GM18517 (cell line): ENCODE data around the gene RUNX3.
"Not testable (repeated sequence)": the region's sequence is repeated elsewhere in the genome, so short reads cannot be mapped to it uniquely, and the experiment has no call there.

Experiments
- ATAC-seq: cut with Tn5 transposase; IDR thresholded peaks from one replicate; pipeline ENCODE4 v1.9.1; 2021; ENCODE audit warnings: mild to moderate bottlenecking, moderate library complexity; ENCODE audit not compliant: unreplicated experiment

The RUNX3 gene

DNA sequence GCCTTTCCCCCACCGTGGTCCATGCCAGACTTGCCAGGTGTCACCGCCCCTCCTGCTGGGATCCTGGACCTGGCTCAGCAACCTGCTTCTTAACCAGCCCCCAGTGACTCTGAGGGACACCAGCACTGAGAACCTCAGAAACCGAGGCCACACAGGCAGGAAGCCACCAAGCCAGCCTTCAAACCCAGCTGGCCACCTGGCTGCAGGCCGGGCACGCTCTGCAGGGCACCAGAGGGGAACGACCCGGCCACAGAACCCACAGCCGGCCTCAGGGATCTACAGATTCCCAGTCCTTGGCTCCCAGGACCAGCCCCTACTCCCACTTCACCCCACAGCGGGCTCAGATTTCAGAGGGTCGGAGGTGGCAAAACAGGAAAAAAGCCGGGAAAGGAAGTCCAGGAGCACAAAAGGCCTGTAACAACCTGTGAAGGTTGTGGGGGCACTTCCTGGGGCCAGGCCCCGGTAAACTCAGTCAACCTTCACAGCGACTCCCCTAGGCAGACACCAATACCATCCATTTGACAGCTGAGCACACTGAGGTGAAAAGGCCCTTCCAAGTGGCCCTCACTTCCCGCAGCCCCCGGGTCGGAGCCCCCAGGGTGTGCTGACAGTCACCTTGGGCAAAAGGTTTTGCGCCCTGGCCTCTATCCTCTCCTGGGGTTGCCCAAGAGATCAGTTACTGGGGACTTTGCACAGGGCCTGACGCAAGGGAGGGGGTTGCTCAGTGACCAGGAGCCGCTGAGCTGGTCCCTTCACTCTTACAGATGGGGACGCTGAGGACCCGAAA lies 14.1 kb downstream of the RUNX3 start:
- ATAC-seq: no peak

DNA sequence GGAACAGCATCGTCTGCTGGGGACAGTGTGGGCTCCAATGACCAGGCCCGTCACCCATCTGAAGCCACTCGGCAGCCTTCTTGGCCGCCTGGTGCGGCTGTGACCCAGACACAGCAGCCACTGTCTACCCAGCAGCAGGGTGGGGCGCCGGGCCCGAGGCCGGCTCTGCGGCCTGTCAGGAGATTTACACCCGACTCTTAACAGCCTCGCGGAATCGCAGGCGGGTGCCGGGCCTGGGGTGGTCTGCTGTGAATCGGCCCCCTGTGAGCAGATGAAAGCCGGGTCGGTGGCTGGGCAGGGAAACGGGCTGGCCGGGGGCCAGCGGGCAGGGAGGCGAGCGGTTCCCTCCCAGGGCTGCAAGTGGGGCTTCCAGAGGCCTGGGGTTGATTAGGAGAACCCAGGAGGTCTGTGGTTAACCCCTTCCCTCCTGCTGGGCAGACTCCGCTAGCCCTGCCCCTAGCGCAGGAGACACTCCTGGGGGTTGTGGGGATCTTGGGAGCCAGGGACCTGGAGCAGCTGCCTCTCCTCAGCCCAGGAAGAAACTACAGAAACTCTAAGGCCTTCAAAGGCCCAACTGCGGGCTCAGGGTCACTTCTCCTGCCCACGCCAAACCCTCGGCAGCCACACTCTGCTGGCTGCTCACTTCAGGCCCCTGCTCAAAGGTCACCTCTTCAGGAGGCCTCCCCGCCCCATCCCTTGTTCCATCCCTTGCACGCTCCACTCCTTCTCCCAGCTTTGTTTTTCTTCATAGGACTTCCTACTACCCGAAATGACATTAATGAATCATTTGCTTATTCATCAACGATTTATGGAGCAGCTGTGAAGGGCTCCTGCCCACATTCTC lies 15.6 kb downstream of the RUNX3 start:
- no peak for ATAC-seq

GRCh38 chr1:24913616-24914225 lies 16.4 kb downstream of the RUNX3 start:
- ATAC-seq: no peak

GRCh38 chr1:24913274-24913604 lies 16.8 kb downstream of the RUNX3 start:
- ATAC-seq: no peak

DNA sequence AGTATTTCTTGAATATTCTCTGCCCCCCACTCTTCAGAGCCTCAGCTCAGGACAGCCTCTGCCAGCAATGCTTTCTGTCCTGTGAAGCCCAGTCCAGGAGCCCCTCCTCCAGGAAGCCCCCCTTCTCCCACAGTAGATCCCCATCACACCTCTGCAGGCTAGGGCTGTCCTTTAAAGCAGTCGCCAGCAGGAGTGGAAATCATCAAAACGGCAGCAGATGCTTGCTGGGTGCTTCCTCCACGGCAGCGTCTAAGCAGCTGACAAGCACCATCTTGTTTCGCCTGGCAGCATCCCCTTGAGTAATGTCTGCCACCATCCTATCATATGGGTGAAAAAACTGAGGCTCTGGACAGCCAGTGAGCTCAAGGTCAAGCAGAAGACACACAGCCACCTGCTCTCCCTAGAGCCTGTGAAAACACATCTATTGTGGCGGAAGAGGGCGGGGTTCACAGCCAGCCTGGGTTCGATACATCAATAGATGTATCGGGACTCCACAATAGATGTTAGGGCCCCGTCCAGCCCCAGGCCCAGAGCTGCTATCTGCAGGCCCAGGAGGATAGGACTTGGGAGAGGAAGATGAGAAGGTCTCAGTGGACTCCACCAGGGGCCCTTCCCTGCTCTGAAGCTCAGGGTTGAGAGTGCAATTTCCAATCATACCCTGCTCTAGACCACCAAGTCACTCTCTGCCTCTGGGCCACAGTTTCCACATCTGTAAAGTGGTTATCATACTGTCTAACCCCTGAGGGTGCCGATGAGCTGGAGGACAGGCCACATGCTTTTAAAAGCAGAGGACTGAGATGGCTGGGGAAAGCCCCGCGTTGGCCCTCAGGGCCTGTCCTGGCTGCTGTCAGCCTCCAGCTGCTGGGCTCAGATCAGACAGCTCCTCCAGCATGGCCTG lies 17.5 kb downstream of the RUNX3 start:
- ATAC-seq: no peak

GRCh38 chr1:24911651-24912155 lies 18.4 kb downstream of the RUNX3 start:
- ATAC-seq: no peak

DNA sequence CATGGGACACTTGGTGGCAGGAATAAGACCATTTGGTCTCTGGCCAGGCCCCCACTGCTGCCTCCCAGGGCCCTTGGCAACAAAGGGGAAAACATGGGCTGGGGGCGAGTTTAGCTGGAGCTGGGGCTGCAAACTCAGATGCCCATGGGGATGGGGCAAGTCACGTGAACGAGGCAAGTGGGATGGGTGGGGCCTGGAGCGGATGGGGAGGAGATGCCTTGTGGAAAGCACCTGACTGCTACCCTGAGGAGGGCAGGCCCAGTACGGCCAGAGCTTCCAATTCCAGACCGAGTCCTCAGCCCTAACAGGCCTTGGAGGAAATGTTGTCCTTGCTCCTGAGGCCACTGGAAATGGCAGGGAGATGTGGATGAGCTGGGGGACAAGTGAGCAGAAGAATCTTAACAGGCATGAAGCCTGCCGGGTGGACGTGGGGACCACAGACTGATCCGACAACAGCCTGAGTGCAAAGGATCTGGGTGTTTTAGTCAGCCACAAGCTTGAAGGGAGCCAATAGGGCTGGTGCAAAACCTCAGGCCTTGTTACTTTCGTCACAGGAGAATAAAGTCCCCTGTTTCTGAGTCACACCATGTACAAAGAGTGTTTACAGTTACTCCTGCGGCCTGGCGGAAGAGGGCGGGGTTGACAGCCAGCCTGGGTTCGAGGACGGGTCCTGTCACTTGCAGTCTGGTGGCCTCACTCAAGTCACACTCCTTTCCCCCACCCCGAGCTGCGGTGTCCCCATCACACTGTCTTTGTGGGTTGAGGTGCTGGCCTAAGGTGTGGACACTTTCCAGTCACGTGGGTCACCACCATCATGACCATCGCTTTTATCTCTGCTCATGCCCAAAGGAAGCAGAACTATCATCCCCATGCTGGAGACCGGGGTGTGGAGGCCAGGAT lies 19.1 kb downstream of the RUNX3 start:
- ATAC-seq: no peak

GRCh38 chr1:24910210-24910609 lies 19.9 kb downstream of the RUNX3 start:
- ATAC-seq: no peak

GRCh38 chr1:24909388-24909898 lies 20.6 kb downstream of the RUNX3 start:
- ATAC-seq: no peak

GRCh38 chr1:24908591-24909259 lies 21.4 kb downstream of the RUNX3 start:
- ATAC-seq: no peak

DNA sequence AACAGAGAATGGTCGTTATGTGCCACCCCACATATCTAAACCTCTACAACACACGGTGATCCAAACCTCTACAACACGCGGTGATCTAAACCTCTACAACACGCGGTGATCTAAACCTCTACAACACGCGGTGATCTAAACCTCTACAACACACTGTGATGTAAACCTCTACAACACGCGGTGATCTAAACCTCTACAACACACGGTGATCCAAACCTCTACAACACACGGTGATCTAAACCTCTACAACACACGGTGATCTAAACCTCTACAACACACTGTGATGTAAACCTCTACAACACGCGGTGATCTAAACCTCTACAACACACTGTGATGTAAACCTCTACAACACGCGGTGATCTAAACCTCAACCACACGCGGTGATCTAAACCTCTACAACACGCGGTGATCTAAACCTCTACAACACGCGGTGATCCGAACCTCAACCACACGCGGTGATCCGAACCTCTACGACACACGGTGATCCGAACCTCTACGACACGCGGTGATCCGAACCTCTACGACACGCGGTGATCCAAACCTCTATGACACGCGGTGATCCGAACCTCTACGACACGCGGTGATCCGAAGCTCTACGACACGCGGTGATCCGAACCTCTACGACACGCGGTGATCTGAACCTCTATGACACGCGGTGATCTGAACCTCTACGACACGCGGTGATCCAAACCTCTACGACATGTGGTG lies 22.3 kb downstream of the RUNX3 start:
- not testable (repeated sequence) for ATAC-seq

DNA sequence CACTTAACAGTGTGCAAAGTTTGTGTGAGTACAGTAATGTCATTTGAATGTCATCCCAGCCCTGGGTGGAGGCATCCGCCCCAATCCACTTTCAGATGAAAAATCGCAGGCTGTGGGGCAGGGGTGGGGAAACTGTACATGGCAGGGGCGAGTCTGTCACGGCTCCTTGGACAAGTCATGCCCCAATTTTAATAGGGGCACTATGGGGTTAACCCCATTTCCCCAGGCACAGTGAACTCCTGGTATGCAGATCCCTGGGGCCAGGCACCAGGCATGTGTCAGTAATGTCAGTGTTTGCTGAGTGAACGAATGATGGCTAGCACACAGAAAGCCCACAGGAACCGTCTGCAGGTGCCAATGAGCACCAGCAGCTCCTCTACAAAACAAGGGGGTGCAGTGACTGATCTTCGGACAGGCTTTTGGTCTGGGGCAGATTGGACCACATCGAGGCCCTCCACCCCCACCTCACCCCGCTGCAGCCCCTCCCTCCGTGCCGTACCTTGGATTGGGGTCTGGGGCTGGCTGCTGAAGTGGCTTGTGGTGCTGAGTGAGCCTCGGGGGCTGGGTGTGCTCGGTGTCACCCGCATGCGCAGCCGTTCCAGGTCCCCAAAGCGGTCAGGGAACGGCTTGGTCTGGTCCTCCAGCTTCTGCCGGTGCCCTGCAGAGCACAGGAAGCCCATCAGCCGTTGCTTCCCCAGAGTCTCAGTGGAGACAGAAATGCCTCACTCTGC lies 23.2 kb downstream of the RUNX3 start:
- ATAC-seq: no peak

- ATAC-seq: no peak
Observed at GRCh38 chr1:24905979-24906720, 23.9 kb downstream of the RUNX3 start.

DNA sequence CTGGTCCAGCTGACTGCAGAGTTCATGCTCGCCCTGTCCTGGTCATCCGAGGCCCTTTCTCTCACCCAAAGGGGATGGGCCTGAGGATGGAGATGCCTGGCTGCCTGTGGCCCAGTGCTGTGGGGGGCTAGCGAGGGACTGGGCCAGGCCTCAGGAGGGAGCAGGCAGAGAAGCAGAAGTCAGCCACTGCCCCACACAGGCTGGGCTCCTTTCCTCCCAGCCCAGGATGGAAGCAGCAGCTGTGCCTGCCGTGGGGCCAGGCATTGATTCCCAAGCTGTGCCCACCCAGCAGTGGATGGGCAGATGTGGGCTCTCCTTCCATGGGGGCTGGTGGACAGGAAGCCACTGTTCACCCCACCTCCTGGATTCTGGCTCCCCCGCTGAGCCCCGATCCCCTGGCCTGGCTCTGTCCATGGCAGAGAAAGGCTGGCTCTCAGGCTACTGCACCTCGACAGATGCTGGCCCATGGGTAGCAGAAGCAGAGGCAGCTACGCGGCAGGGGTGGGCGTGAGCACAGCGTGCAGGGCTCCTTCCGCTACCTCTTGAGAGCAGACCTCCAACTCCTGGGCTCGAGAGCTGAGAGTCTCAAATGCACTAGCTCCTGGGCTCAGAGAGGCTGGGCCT lies 24.6 kb downstream of the RUNX3 start:
- ATAC-seq: no peak

- ATAC-seq: no peak
Observed at GRCh38 chr1:24904731-24905354, 25.2 kb downstream of the RUNX3 start.
